ENCODE data around the gene ZFYVE19.

The ZFYVE19 gene
- 35.0 to 44.6 reads per million in 2 donors for total RNA-seq

- peak; percentile 80 for DNase-seq
Measured at GRCh38 chr15:40807028-40807887, at the start of gene ZFYVE19, which contains the start of gene DNAJC17. TSS of gene ZFYVE19 (plus strand) at chr15:40807089. CDS start at chr15:40807590, 501 bp downstream. TSS of gene DNAJC17 (minus strand) at chr15:40807473. CDS start at chr15:40807446, 27 bp downstream.

- no peak for DNase-seq
Measured at GRCh38 chr15:40759961-40760360, 46.9 kb upstream of the ZFYVE19 start.

- peak; percentile 27 for DNase-seq
Measured at GRCh38 chr15:40762919-40763800, 43.7 kb upstream of the ZFYVE19 start.

- peak; percentile 64 for DNase-seq
Measured at GRCh38 chr15:40763801-40764628, 42.9 kb upstream of the ZFYVE19 start, which contains the start of gene GCHFR. TSS of gene GCHFR (plus strand) at chr15:40764068. CDS start at chr15:40764181, 113 bp downstream.

GRCh38 chr15:40764629-40765103, 42.2 kb upstream of the ZFYVE19 start:
- no peak for DNase-seq

DNA sequence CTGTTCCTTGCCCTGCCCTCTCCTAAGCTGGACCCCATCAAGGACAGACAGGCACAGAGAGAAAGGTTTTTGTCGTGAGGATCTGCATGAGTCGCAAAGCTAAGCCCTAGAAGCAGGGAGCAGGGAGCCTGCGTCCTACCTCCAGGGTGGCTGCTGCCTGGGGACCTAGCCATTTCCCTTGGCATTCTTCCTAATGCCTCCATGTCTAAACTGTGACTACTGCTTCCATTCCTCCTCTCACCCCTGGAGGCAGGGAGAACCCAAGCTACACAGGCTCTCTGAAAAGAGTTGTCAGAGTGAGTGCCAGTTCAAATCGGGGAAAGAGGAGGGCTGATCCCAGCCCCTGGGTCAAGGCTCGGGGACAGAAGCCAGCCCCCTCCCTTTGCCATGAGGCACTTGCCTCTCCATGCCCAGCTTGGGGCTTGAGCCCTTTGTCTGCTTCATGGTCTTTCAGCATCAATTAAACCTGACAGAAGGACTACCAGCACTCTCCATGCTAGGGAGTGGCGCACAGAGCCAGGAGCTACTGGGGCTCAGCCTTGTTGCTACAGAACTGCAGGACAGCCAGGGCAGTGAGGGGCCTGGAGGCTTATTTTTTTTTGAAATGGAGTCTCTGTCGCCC, 40.6 kb upstream of the ZFYVE19 start:
- DNase-seq: no peak

DNA sequence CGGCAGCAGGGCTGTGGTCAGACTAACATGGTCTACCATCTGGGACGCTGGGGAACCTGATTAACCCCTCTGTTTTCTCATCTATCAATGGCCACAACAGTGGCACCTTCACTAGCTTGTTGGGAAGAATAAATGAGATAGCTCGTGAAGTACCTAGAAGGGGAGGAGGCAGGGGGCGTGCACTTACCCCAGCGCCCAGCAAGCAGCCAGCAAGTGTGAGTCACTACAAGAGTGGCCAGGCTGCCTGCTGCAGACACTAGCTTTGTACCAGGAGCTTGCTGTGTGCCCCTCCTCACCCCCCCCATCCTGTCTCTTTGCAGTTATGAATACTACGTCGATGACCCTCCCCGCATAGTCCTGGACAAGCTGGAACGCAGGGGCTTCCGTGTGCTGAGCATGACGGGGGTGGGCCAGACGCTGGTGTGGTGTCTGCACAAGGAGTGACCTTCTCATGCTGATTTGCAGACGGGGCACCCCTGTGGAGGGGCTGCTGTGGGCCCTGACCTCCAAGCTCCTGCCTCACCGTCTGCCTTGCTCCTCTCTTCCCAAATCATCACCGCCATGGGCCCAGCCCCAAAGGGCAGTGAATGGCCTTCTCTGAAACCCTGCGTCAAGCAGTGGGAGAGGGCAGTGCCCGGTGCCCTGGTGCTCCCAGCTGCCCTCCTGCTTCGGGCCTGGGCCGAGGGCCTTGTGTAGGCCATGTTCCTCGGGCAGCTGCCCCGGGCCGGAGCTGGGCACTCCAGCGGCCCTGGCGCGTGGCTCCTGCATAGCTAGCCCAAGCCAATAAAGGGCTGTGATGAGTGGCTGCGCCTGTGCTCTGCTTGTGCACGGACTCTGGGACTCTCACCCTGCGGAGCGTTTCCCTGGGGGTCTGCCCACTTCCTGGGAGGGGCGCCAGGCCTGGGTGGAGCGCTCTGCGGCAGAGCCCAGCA, 39.7 kb upstream of the ZFYVE19 start:
- no peak for DNase-seq

GRCh38 chr15:40767838-40768500, 38.9 kb upstream of the ZFYVE19 start:
- DNase-seq: no peak

DNA sequence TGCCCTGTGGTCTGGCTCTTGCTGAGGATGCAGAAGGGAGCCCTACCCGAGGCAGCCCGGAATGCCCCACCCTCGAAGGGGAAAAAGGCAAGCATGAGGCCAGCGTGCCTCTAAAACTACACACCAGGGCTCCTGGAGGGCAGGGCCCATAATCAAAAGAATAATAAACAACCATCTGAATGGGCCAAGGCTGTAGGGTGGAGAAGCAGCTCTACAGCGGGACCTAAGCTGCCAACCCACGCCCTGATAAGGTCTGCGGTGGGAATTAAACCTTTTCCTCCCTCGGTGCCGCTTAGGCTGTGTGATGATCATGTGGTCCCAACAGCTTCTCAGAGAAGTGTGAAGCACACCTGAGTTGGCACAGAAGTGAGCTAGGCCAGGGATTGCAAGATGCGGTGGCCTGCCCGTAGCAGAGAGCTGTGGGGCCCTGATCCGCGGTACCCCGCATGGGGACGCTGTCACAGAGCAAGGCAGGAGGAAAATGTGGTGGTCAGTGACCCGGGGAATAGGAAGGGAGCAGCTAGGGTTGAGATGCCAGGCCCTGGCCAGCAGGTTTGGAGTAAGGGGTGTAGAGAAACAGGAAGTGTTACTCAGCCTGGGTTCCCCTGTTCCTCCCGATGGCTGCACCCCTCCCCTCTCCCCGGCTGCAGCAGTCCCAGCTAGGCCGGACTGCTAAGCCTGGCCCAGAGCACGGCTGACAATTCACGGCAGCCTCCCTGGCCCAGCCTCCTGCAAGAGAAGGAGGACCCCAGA, 38.2 kb upstream of the ZFYVE19 start:
- no peak for DNase-seq

GRCh38 chr15:40769274-40770146, 37.4 kb upstream of the ZFYVE19 start, which contains the start of gene C15orf62:
TSS of gene C15orf62 (plus strand) at chr15:40769980. CDS start at chr15:40770496, 516 bp downstream.
- peak; percentile 46 for DNase-seq

GRCh38 chr15:40770147-40770721, 36.7 kb upstream of the ZFYVE19 start:
- DNase-seq: no peak

DNA sequence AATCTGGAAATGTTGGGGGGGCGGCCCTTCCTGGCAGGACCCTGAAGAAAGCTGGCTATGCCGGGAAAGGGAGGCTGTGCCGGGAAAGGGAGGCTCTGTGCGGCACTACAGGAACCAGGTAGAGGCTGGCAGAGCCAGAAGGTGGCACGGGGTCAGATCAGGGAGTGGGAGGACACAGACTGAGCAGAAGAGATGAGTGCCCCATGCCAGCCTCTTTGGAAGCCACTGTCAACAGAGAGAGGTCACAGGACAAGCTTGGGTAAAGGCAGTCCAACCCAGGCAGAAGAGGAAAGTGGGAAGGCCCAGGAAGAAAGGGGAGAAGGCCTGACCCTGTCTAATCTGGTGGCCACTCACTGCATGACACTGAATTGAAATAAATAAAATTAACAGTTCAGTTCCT, 35.6 kb upstream of the ZFYVE19 start:
- DNase-seq: no peak

DNA sequence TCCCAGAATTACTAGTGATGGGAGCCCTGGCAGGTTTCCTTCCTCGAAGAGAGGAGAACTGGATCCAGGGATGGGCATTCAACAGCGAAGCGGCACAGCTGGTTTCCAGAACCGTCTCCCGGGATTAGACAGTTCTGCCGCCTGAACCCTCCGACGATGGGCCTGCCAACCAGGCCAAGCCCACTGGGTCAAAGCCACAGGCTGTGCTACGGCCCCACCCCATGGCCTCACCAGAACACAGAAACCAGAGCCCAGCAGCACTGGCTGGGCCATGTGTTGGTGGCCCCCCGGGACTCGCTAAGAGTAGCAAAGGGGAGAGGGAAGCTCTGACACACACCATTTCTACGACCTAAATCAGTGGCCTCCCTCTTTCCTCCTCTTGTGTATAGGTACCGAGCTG, 34.9 kb upstream of the ZFYVE19 start:
- DNase-seq: no peak

GRCh38 chr15:40773496-40773895, 33.4 kb upstream of the ZFYVE19 start:
- no peak for DNase-seq

DNA sequence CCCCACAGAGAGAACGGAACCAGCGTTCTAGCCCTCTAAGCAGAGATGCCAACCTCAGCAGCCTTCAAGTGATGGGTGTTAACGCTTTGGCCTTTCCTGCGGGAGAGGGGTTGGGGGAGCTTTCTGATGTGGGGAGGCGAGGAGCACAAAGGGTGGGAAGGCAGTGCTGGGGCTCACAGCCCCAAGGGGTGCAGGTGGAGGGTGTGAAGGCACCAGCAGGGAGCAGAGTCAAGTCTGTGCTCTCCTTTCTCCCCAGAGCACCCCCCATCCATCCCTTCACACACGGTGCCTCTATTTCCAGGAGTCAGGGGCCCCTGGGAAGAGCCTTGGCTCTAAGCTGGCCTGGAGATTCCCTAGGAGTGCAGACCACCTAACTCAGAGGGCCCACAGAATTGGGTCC, 33.0 kb upstream of the ZFYVE19 start:
- no peak for DNase-seq

- no peak for DNase-seq
Measured at GRCh38 chr15:40775007-40775406, 31.9 kb upstream of the ZFYVE19 start.

DNA sequence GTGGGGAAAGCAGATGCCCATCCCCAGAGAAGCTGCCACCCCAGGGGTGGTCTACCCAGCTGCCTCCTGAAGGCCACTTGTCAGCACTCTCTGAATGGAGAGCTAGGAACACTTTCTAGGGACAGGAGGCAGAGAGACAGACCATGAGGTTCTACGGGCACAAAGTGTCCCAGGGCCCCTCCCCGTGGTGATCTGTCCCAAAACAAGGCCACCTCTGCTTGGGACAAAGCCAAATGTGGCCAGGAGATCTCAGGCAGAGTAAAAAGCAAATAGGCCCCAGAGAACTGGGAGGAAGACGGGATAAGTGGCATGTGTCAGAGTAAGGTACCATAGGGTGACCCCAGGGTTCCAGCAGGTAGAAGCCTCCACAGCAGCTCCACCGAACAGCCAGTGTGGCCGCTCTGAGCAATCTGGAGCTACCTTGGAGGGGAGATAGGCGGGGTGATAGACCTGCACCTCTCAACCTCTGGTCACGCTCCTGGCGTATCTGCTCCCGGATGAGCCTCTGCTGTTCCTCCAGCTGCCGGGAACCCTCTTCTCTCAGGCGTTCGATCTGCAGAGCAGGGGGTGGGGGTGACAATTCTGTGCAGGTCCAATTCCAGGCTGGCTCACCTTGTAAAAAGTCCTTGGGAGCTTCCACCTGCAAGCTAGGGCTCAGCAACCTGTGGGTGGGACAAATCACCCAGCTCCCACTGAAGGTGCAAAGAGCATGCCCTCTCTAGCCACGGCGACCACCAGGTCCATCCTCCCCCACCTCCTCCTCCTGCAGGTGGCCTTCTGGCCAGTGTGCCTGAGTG, 31.0 kb upstream of the ZFYVE19 start:
- DNase-seq: no peak

Data from activated gamma-delta T cell (primary cell).